Posterior cingulate gyrus (tissue), 11 donors: ENCODE data around the gene PFKL.
"Not testable (repeated sequence)": the region's sequence is repeated elsewhere in the genome, so short reads cannot be mapped to it uniquely, and the experiment has no call there.

ENCODE experiments used
- DNase-seq, 10 donors: peaks; one replicate each; pipeline versions ENCODE4 v3.0.0 to v3.0.0-alpha.2; 2020 to 2021; ENCODE audit warnings: mixed read lengths in 3 of 10
- intact Hi-C: fragments of 100-400 bp; cut with DNase I; formaldehyde crosslinking; loops from one replicate; pipeline ENCODE4 v1.15.1; 2023

PFKL gene

DNA sequence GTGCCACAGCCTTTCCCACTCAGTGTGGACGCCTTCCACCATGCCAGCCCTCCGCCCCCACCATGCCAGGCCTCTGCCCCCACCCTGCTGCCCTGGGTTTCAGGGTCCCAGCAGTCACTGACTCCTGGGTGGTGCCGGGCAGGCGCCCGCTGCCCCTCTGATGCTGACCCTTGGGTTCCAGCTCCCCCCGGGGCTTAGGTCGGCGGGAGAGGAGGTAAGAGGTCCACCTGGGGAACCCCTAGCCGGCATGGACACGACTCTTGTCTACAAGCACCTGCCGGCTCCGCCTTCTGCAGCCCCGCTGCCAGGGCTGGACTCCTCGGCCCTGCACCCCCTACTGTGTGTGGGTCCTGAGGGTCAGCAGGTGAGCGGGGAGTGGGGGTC, 7.0 kb upstream of the PFKL start:
- intact Hi-C loops = no loop called here
- peak in 1 of 10 donors; percentile 75 for DNase-seq

DNA sequence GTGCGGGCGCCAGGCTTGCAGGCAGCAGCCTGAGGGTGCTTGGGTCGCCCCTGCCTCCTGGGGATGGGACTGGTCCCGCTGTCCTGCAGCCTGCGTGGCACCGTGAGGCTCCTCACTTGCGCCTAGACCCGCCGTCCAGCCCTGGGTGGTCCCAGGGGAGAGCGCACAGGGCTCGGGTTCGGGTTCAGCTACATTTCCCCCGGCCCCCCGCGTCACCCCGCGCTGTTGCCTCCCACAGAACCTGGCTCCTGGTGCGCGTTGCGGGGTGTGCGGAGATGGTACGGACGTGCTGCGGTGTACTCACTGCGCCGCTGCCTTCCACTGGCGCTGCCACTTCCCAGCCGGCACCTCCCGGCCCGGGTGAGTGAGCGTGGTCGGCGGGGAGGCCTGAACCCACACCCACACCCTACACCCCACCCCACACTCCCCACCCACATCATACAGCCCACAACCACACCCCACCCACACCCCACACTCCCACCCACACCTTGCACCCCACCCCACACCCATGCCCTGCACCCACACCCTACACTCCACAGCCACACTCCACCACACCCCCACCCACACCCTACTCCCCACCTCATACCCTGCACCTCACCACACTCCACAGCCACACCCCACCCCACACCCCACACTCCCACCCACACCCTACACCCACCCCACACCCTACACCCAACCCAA, 6.2 kb upstream of the PFKL start:
- intact Hi-C loops = no loop called here
- no peak for DNase-seq

DNA sequence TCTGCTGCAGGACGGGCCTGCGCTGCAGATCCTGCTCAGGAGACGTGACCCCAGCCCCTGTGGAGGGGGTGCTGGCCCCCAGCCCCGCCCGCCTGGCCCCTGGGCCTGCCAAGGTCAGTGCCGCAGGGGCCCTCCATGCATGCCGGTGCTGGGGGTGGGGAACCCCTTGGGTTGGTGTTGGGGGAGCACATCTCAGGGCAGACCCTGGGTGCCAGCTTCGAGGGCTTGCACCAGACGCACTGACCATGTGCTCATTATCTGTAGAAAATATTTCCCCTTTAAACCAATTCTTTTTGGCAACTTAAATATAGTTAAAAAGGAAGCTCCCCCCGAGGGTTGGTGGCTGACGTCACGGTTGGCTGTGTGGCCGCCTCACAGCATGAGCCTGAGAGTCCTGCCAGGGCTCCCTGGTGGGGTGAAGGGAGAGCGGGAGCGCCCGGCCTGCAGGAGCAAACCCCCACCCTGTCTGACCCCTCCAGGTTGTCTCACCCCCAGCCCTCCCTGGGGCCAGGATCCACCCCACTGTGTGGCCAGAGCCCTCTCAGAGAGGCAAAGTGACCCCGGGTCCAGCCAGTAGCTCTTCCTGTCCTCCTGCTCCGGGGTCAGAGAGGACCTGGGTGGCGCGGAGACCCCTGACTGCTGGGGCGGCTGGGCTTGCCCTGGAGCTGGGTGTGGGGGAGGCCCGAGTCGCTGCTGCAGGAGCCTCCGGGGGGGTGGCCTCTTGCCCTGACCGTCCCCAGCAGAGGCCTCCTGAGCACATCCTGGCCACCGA, 5.3 kb upstream of the PFKL start:
- intact Hi-C loops = no loop called here
- peak in 1 of 10 donors; percentile 45 for DNase-seq

DNA sequence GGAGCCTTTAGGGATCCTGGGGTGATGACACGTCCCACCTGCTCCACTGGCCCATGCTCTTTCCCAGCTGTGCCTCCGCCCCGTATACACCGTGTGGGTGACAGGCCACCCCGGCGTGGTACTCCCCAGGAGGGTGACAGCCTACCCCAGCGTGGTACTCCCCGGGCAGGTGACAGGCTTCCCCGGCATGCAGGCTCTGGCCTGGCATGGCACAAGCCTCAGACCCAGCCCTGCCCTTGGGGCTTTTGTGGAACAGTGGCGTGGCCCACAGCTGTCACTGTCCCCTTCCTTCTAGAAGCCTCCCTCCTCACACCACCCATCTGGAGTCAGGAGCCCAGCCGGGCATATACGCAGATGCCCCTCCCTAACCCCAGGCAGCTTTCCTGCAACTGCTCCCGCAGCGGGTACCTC, 4.7 kb upstream of the PFKL start:
- intact Hi-C loops = no loop called here
- DNase-seq = no peak

DNA sequence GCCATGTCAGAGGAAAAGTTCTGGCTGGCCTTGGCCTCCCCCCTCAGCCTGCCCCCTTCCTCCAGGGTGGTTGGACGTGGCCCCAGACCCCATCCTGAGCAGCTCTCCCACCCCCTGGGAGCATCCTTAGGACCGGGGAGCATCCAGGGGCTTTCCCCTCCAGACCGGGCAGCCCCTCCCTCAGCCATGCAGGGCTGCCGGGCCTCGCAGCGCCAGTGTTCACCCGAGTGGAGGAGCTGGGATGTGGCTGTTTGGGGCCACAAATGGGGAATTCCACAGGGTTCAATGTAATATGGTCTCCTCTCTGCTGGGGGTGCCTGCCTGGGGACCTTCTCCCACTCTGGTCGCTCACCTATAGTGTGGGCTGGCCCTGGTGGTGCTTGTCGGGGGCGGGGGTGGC, 4.2 kb upstream of the PFKL start:
- DNase-seq = no peak
- intact Hi-C loops = no loop called here

DNA sequence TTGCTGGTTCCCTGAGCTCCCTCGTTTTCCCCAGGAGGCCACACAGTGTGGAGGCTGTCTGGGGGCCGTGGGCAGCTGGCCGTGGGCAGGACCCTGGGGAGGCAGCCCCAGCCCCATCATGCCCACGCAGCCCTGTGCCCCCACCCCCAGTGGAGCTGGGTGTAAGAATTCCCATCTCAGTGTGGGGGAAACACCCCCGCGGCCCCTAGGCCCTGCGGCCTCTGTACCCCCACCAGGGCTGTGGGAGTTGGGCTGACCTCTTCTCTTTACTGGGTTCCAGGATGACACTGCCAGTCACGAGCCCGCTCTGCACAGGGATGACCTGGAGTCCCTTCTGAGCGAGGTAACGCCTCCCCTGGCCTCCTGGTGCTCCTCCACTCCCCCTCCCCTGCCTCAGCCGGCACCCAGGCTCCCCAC, 3.7 kb upstream of the PFKL start:
- intact Hi-C loops = no loop called here
- DNase-seq = no peak

DNA sequence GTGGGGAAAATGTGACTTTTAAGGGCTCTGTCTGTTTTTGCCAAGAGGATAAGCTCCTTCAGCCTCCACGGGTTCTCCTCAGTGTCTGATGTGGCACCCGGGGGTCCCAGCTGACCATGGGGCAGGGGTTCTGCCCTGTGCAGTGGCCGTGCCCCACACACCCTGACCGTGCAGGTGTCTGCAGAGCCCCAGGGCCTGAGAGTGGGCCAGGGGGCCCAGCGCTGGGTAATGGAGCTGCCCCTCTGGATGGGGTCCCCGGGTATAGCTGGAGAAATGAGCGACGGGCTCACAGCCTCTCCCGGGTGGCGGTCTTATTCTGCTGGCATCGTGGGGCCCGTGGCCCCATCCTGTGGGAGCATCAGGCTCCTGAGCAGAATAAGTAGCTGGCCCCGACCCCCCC, 2.9 kb upstream of the PFKL start:
- intact Hi-C loops = no loop called here

DNA sequence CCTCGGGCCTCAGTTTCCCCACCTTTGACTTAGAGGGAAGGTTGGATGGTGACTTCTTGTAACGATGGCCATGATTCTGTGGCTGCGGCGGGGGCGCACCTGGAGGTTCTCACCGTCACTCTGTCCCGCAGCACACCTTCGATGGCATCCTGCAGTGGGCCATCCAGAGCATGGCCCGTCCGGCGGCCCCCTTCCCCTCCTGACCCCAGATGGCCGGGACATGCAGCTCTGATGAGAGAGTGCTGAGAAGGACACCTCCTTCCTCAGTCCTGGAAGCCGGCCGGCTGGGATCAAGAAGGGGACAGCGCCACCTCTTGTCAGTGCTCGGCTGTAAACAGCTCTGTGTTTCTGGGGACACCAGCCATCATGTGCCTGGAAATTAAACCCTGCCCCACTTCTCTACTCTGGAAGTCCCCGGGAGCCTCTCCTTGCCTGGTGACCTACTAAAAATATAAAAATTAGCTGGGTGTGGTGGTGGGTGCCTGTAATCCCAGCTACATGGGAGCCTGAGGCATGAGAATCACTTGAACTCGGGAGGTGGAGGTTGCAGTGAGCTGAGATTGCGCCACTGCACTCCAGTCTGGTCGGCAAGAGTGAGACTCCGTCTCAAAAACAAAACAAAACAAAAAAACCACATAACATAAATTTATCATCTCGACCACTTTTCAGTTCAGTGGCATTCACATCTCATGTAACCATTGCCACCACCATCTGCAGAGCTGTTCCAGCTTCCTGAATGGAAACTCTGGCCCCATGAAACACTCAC, 2.1 kb upstream of the PFKL start:
- DNase-seq = peak; percentile 84 to 99 (median 90)
- intact Hi-C loops = no loop called here

More for the DNA sequence above, 2.9 kb upstream of the PFKL start:
- no peak for DNase-seq

DNA sequence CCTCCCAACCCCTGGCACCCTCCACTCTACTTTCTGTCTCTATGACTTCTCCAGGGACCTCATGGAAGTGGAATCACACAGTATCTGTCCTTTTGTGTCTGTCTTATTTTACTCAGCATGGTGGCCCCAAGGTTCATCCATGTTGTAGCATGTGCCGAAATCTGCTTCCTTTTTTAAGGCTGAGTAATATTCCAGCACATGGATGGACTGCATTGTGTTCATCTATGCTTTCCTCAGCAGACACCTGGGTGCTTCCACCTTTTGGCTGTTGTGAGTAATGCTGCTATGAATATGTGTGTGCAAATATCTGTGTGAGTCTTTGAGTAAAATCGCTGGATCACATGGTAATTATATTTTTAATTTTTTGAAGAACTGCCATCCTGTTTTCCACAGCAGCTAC, 1.6 kb upstream of the PFKL start:
- intact Hi-C loops = no loop called here

DNA sequence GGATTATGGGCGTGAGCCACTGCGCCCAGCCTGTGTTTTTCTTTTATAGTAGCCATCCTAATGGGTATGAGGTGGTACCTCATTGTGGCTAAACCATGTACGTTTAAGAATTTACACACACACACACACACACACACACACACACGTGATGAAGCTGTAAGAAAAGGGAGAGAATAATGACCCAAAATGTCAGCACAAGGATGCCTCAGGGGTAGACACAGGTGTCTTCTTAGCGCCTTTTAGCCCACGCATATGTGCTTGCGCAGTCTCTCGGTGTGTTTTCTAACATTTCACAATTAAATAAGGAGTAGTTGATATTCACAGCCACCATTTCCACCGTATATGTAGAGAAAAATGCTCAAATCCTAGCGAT, 782 bp upstream of the PFKL start:
- intact Hi-C loops = no loop called here
- no peak for DNase-seq

More for the DNA sequence above, 1.6 kb upstream of the PFKL start:
- DNase-seq = no peak

DNA sequence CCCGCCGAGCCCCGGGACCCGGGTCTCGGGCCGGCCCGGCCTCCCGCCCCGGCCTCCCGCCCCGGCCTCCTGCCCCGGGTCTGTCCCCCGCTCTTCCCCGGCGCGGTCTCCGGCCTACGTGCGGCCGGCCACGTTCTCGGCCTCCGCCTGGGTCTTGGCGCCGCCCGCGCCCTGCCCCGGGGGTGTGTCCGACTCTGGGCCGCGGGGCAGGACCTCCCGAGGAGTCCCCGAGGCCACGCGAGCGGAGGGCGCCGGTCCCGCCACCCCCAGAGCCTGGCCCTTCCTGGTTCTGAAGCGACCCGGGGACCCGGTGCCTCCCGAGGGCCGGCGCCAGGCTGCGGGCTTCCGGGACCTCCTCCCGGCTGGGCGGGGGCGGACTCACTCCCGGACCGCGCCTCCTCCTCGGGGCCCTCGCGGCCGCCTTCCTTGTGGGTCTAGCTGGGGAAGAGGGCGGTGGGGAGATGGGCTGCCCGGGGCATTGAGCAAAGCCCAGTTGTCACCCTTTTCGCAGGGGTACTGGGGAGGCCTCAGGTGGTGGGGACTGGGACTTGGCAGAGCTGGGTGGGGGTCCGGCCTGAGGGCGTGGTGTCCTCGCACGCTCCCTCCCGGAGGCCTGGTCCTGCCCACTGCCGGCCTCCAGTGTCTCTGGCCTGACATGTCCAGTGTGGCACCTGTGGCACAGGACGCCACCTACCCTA, 558 bp downstream of the PFKL start:
- peak in 8 of 10 donors; percentile 38 to 92 (median 60) for DNase-seq
- intact Hi-C loops = loop anchor here (5.0 kb wide), 1 partner anchor 37 kb away; the partner anchor contains the start of gene CFAP410

DNA sequence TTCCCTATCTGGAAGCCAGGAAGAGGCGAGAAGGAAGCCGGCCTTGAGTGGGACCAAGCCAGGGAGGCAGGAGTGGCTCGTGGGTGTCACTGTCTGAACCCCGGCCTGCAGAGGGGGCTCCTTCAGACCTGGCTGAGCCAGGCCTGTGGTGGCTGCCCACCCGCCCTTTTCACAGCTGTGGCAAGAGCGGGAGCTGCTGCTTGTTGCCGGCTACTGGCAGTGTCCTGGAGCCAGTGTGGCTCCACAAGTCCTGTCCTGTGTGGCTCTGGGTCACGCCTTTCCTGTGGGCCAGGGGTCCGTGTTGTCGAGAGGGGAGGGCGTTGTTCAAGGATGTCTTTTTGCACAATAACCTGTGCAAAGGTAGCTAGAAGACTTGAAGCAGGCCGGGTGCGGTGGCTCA, 1.3 kb downstream of the PFKL start:
- intact Hi-C loops = loop anchor here (5.0 kb wide), 1 partner anchor 36 kb away; the partner anchor contains the start of gene CFAP410
- no peak for DNase-seq

DNA sequence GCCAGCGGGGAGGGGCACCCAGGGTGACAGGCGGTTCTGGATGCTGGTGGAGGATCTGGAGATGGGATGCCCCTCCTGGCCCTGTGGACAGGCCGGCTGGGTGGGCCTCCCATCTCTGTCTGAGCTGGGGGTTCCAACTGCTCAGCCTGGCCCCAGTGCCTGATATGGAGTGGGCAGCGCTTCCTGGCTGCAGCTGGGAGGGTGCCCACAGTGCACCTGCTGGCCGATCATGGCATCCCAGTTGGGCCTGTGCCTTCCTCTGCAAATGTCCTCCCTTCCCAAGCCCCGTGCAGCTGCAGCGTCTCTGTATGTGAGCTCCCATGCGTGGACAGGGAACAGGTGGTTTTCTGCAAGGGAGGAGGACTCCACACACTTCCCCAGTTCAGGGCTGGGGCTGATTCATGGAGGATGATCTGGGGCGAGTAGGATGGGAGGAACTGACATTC, 2.1 kb downstream of the PFKL start:
- DNase-seq = peak in 5 of 10 donors; percentile 40 to 92 (median 57)
- intact Hi-C loops = loop anchor here (5.0 kb wide), 1 partner anchor 35 kb away; the partner anchor contains the start of gene CFAP410

DNA sequence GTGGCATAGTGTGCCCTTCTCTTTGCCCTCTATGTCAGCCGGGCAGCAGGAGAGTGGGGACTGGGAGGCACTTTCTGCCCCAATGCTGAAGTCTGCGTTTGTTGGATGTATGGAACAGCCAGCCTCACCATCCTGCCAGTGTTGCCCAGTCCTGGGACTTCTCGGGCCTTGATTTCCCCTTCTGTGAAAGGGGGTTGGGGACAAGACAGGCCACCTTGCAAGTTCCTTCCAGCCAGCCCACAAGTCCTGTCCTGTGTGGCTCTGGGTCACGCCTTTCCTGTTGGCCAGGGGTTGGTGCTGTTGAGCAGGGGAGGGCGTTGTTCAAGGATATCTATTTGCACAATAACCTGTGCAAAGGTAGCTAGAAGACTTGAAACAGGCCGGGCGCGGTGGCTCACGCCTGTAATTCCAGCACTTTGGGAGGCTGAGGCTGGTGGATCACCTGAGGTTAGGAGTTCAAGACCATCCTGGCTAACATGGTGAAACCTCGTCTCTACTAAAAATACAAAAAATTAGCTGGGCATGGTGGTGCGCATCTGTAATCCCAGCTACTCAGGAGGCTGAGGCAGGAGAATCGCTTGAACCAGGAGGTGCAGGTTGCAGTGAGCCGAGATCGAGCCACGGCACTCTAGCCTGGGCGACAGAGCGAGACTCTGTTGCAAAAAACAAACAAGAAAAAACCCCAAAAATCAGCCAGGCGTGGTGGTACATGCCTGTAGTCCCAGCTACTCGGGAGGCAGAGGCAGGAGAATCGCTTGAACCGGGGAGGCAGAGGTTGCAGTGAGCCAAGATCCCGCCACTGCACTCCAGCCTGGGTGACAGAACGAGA, 2.9 kb downstream of the PFKL start:
- intact Hi-C loops = loop anchor here (5.0 kb wide), 1 partner anchor 35 kb away; the partner anchor contains the start of gene CFAP410
- DNase-seq = not testable (repeated sequence)

DNA sequence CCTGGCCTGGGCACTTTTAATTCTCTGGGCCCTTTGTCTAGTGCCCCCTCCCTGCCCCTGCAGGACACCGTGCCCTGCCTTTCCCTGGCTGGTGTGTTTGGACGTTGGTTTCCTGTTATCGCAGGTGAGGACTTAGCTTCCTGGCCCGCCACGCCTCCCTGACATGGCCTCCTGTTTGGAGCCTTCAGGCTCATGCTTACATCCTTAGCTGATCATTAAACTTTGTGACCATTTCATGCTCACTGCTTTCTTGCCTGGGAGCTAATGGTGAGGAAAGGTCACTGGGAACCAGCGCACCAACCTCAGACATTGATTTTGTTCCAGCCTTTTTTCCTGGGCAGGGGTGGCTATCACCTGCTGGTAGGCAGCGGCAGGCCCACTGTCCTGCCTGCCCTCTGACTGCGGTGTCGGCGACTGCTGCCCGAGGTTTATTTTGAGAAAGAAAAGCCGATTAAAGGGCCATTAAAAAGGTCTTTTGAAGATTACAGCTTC, 3.7 kb downstream of the PFKL start:
- intact Hi-C loops = loop anchor here (5.0 kb wide), 1 partner anchor 34 kb away; the partner anchor contains the start of gene CFAP410

DNA sequence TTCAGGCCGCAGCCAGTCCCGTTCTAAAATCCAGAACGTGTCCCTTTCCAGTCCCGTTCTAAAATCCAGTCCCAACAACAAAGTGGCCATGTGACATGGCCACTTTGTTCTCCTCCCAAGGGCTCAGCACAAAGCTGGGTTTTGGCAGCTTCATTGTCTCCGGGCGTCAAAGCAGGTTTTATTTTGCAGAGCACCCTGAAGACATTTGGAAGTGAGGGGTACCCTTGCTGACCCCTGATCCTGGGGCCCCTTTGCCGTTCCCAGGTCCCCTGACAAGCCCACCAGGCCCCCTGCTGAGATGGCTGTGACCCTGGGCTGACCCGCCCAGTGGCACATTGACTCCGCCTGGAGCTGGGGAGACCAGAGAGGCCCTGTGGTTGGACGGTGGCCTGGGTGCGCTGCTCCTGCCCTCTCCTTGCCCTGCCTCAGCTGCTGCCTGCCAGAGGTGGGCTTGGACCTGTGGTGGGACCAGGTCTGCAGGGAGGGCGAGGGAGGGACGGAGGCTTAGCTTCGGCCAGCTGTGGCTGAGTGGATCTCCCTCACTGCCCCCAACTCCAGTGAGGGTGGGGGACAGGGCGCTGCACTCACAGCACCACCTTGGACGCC, 4.3 kb downstream of the PFKL start:
- intact Hi-C loops = loop anchor here (5.0 kb wide), 1 partner anchor 33 kb away; the partner anchor contains the start of gene CFAP410
- DNase-seq = peak in 1 of 10 donors; percentile 47

More for the DNA sequence above, 3.7 kb downstream of the PFKL start:
- DNase-seq = no peak

DNA sequence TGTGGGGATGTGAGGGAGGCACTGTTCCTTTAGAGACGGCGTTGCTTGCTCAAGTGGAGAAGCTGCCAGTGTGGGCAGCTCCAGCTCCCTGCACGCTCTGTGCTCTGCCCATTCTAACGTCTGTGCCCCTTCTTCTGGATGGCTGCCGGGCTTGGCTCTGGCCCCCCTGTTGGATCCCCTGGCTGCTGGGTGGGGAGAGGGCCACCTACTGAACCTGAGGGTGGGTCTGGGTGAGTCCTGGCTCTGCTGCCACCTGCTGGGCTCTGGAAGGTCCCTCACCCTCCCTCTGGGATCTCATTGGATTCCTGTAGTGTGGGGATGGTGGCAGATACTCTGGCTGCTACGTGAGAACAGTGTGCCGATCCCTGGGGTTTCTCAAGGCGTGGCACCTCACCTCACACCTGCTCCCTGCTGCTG, 5.0 kb downstream of the PFKL start:
- intact Hi-C loops = loop anchor here (5.0 kb wide), 1 partner anchor 32 kb away; the partner anchor contains the start of gene CFAP410

DNA sequence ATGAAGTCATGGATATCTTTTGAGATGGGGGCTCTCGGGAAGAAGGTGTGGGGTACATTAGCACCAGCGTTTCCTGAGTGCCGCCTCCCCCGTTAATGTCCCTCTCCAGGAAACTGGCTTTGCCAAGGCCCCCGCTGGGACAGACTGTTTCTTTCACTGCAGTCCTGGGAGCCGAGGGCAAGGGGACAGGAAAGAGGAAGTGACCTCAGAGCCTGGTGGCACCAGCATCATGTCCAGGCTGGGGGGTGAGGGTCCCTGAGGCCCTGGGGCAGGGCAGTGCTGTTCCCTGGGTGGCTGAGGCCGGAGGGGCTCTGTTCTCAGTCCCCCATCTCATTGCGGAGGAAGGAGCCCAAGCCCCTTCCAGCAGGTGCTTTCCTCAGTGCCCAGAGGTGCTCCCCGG, 5.8 kb downstream of the PFKL start:
- intact Hi-C loops = no loop called here
- DNase-seq = peak in 1 of 10 donors; percentile 55

More for the DNA sequence above, 5.0 kb downstream of the PFKL start:
- DNase-seq = peak; percentile 53 to 96 (median 74)
